HCT116 (cell line): ENCODE data around the gene DTD1. TPM values are rescaled to one million over a fixed set of nuclear protein-coding genes. Genes with fewer than 3 reads are reported as not detected.

Experiments used
- ATAC-seq: fragments of 200-7000 bp; cut with Tn5 transposase; 2 replicates; pipeline ENCODE4 v1.9.1; 2020; ENCODE audit warnings: mild to moderate bottlenecking, moderate library complexity
- BruUV-seq: library from RNA; stranded (reverse); fragments of 400-500 nt; replicated peaks from 2 replicates; lab custom pipeline; 2021; lab: Mats Ljungman, UMichigan
- CTCF ChIA-PET: fragments of 300-600 bp; sonication (Branson Sonifier 250); formaldehyde crosslinking; loops from one replicate; lab custom pipeline; 2021; ENCODE audit warnings: antibody characterized with exemption; lab: Charles Lee
- POLR2A ChIA-PET: fragments of 300-600, 350-600 bp; sonication (Branson Sonifier 250); formaldehyde crosslinking; loops from one replicate; lab custom pipeline; 2021; ENCODE audit warnings: antibody characterized with exemption; lab: Charles Lee
- RAD21 ChIA-PET, 2 experiments: fragments of 300-600 bp; sonication (Branson Sonifier 250); formaldehyde crosslinking; loops; one replicate each; lab custom pipeline; 2023; ENCODE audit warnings: low total read pairs in 2 of 2; ENCODE audit not compliant: uncharacterized antibody in 2 of 2, unreplicated experiment in 2 of 2, low non-redundant PET in 1 of 2; lab: Charles Lee
- DNase-seq: peaks from one replicate; pipeline ENCODE4 v3.0.0-alpha.2; 2010; ENCODE audit warnings: low read depth, low spot score
- H2AFZ ChIP-seq: fragments of 200-600 bp; shearing (Covaris generic), sonication (generic); 2 replicates; pipeline ENCODE4 v1.6.1; 2017; ENCODE audit warnings: low read depth, mixed run types, mixed read lengths, antibody characterized with exemption, low read length; ENCODE audit not compliant: poor library complexity, severe bottlenecking
- H3K27ac ChIP-seq: 2 replicates; pipeline ENCODE4 v1.5.1; 2012; ENCODE audit warnings: low read depth, low read length
- H3K27me3 ChIP-seq: fragments of 200-600 bp; sonication (generic); 2 replicates; pipeline ENCODE4 v1.6.1; 2016; ENCODE audit warnings: mixed run types, low read length, mixed read lengths; ENCODE audit not compliant: insufficient read depth
- H3K36me3 ChIP-seq, 2 experiments: fragments of 200-500 bp in 1 of 2; fragments of 200-600 bp in 1 of 2; sonication (Bioruptor generic) in 1 of 2; sonication (generic) in 1 of 2; 2 replicates each; pipeline versions ENCODE4 v1.5.1 to v1.6.1; 2014 to 2016; ENCODE audit warnings: low read length in 2 of 2, inconsistent platforms in 1 of 2, mixed read lengths in 1 of 2, mixed run types in 1 of 2; ENCODE audit not compliant: insufficient read depth in 2 of 2, control insufficient read depth in 1 of 2
- H3K4me1 ChIP-seq, 2 experiments: fragments of 200-600 bp in 1 of 2; sonication (generic) in 1 of 2; 2 replicates each; pipeline versions ENCODE4 v1.5.1 to v1.6.1; 2012 to 2017; ENCODE audit warnings: low read length in 2 of 2, inconsistent platforms in 1 of 2, mild to moderate bottlenecking in 1 of 2, mixed read lengths in 1 of 2, mixed run types in 1 of 2, moderate library complexity in 1 of 2; ENCODE audit not compliant: insufficient read depth in 2 of 2, control insufficient read depth in 1 of 2
- H3K4me2 ChIP-seq: fragments of 200-600 bp; sonication (generic); 2 replicates; pipeline ENCODE4 v1.6.1; 2017; ENCODE audit warnings: mixed run types, low read length, mixed read lengths
- H3K4me3 ChIP-seq, 2 experiments: fragments of 200-600 bp in 1 of 2; sonication (generic) in 1 of 2; replicated peaks in 1 of 2; 2 replicates each; pipeline ENCODE4 v1.5.1; 2011 to 2016; ENCODE audit warnings: low read length in 2 of 2, control low read depth in 1 of 2, low read depth in 1 of 2, mild to moderate bottlenecking in 1 of 2, mixed read lengths in 1 of 2, mixed run types in 1 of 2
- H3K79me2 ChIP-seq: fragments of 200-600 bp; sonication (generic); 2 replicates; pipeline ENCODE4 v1.6.1; 2017; ENCODE audit warnings: mild to moderate bottlenecking, mixed run types, low read length, moderate library complexity, mixed read lengths; ENCODE audit not compliant: insufficient read depth
- H3K9ac ChIP-seq: fragments of 200-600 bp; sonication (generic); 2 replicates; pipeline ENCODE4 v1.6.1; 2016; ENCODE audit warnings: low read length, mixed read lengths
- H3K9me2 ChIP-seq: fragments of 200-600 bp; sonication (generic), shearing (Covaris generic); 2 replicates; pipeline ENCODE4 v1.6.1; 2017; ENCODE audit warnings: mixed run types, mild to moderate bottlenecking, moderate library complexity; ENCODE audit not compliant: insufficient read depth
- H3K9me3 ChIP-seq, 2 experiments: fragments of 200-500 bp in 1 of 2; fragments of 200-600 bp in 1 of 2; sonication (Bioruptor generic) in 1 of 2; sonication (generic) in 1 of 2; 2 replicates each; pipeline ENCODE4 v1.6.1; 2014 to 2017; ENCODE audit warnings: low read length in 2 of 2, mixed read lengths in 2 of 2, inconsistent platforms in 1 of 2, low read depth in 1 of 2, mild to moderate bottlenecking in 1 of 2, mixed run types in 1 of 2, moderate library complexity in 1 of 2; ENCODE audit not compliant: control insufficient read depth in 1 of 2, insufficient read depth in 1 of 2
- H4K20me1 ChIP-seq: fragments of 200-600 bp; sonication (generic), shearing (Covaris generic); 2 replicates; pipeline ENCODE4 v1.6.1; 2017; ENCODE audit warnings: mixed run types, mild to moderate bottlenecking, moderate library complexity; ENCODE audit not compliant: insufficient read depth
- CBX3 ChIP-seq: IDR thresholded peaks from 2 replicates; pipeline ENCODE4 v1.6.1; 2012; ENCODE audit warnings: low read depth
- CEBPB ChIP-seq: IDR thresholded peaks from 2 replicates; pipeline ENCODE4 v1.6.1; 2012; ENCODE audit warnings: low read depth
- EGR1 ChIP-seq: IDR thresholded peaks from 2 replicates; pipeline ENCODE4 v1.6.1; 2012; ENCODE audit warnings: low read depth
- ELF1 ChIP-seq: IDR thresholded peaks from 2 replicates; pipeline ENCODE4 v1.6.1; 2012; ENCODE audit warnings: low read depth, borderline replicate concordance
- EZH2 ChIP-seq: fragments of 200-600 bp; sonication (generic); IDR thresholded peaks from 2 replicates; pipeline ENCODE4 v1.6.1; 2017; ENCODE audit warnings: antibody characterized with exemption, mixed run types
- EZH2phosphoT487 ChIP-seq: fragments of 200-600 bp; IDR thresholded peaks from 2 replicates; pipeline ENCODE4 v1.6.1; 2018; ENCODE audit warnings: antibody characterized with exemption, borderline replicate concordance
- JUND ChIP-seq: IDR thresholded peaks from 2 replicates; pipeline ENCODE4 v1.6.1; 2012
- POLR2A ChIP-seq: IDR thresholded peaks from 2 replicates; pipeline ENCODE4 v1.7.0; 2011; ENCODE audit warnings: borderline replicate concordance; ENCODE audit not compliant: insufficient read depth, insufficient read length; ENCODE audit errors: extremely low read depth
- RAD21 ChIP-seq: IDR thresholded peaks from 2 replicates; pipeline ENCODE4 v1.6.1; 2012; ENCODE audit warnings: low read depth, mild to moderate bottlenecking
- SIN3A ChIP-seq: IDR thresholded peaks from 2 replicates; pipeline ENCODE4 v1.6.1; 2012; ENCODE audit warnings: low read depth
- SRF ChIP-seq: IDR thresholded peaks from 2 replicates; pipeline ENCODE4 v1.6.1; 2012; ENCODE audit warnings: low read depth
- TCF7L2 ChIP-seq: IDR thresholded peaks from 2 replicates; pipeline ENCODE4 v1.7.0; 2011; ENCODE audit warnings: borderline replicate concordance, inconsistent platforms; ENCODE audit not compliant: insufficient read depth, insufficient read length; ENCODE audit errors: extremely low read depth
- ZFX ChIP-seq: fragments of 450-650 bp; IDR thresholded peaks from 2 replicates; pipeline ENCODE4 v1.6.1; 2017
- ZNF274 ChIP-seq: fragments of 200-500 bp; sonication (Bioruptor generic); IDR thresholded peaks from 2 replicates; pipeline ENCODE4 v1.6.1; 2014; ENCODE audit warnings: mild to moderate bottlenecking, low read depth, low read length, inconsistent platforms
- intact Hi-C: fragments of 100-400 bp; cut with micrococcal nuclease; formaldehyde crosslinking; loops from 2 replicates; pipeline ENCODE4 v1.10.0; 2022
- total RNA-seq: library from RNA; stranded (reverse); gene quantifications from one replicate; pipeline ENCODE4 v1.2.1, GENCODE V29; 2021; ENCODE audit not compliant: unreplicated experiment
- TF ChIP-seq, protein P1 (sequence below): IDR thresholded peaks from 2 replicates; pipeline ENCODE4 v1.6.1; 2012
- TF ChIP-seq, protein P2 (sequence below): IDR thresholded peaks from 2 replicates; pipeline ENCODE4 v1.6.1; 2012; ENCODE audit warnings: low read depth
- TF ChIP-seq, protein P3 (sequence below): IDR thresholded peaks from 2 replicates; pipeline ENCODE4 v1.6.1; 2012
- TF ChIP-seq, protein P4 (sequence below): IDR thresholded peaks from 2 replicates; pipeline ENCODE4 v1.6.1; 2011; ENCODE audit warnings: mild to moderate bottlenecking, low read length, moderate library complexity; ENCODE audit not compliant: insufficient replicate concordance; ENCODE audit errors: extremely low read depth

Gene DTD1
- total RNA-seq, 1 experiment from 2014 or later = 54.5 TPM

DNA sequence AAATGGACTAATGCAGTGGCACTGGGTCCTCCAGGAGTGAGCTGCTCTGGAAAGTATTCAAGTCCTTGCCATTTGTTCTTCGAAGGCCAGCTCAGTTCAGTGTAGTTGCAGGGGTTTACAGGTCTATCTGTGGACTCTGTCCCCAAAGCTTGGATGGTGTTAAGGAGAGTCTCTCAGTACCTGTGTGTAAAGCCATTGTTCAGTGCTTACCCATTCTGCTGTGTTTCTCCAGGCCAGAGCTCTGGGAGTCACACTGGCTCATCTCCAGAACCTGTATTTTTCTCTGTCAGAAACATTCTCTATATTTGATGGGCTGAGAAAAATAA is 66.6 kb downstream of the DTD1 start:
- H2AFZ ChIP-seq = no peak overlapping the region
- no peaks in the 10 kb centered on the region for H3K9me3 ChIP-seq
- no peak overlapping the region for H3K9ac ChIP-seq
- no TSS peak for BruUV-seq
- RAD21 ChIA-PET = no interaction called here
- no peak for DNase-seq
- no peak overlapping the region for H3K4me3 ChIP-seq
- CTCF ChIA-PET = no interaction called here
- H3K9me2 ChIP-seq = no peaks in the 10 kb centered on the region
- no peak overlapping the region for H3K4me2 ChIP-seq
- no peak for ATAC-seq
- POLR2A ChIA-PET = no interaction called here
- intact Hi-C loops = no loop called here
- H4K20me1 ChIP-seq = no peaks in the 10 kb centered on the region
- no peak overlapping the region for H3K27ac ChIP-seq
- no peaks in the 10 kb centered on the region for H3K79me2 ChIP-seq
- no peaks in the 10 kb centered on the region for H3K27me3 ChIP-seq
- no peaks in the 10 kb centered on the region for H3K4me1 ChIP-seq
- no peaks in the 10 kb centered on the region for H3K36me3 ChIP-seq
- no peak for TF ChIP-seq CBX3
- no peak for TF ChIP-seq TCF7L2
- TF ChIP-seq EZH2 = no peak
- no peak for TF ChIP-seq JUND
- no peak for TF ChIP-seq EZH2phosphoT487
- TF ChIP-seq, protein P1, sequence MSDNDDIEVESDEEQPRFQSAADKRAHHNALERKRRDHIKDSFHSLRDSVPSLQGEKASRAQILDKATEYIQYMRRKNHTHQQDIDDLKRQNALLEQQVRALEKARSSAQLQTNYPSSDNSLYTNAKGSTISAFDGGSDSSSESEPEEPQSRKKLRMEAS = no peak
- TF ChIP-seq ZFX = no peak
- TF ChIP-seq, protein P2, sequence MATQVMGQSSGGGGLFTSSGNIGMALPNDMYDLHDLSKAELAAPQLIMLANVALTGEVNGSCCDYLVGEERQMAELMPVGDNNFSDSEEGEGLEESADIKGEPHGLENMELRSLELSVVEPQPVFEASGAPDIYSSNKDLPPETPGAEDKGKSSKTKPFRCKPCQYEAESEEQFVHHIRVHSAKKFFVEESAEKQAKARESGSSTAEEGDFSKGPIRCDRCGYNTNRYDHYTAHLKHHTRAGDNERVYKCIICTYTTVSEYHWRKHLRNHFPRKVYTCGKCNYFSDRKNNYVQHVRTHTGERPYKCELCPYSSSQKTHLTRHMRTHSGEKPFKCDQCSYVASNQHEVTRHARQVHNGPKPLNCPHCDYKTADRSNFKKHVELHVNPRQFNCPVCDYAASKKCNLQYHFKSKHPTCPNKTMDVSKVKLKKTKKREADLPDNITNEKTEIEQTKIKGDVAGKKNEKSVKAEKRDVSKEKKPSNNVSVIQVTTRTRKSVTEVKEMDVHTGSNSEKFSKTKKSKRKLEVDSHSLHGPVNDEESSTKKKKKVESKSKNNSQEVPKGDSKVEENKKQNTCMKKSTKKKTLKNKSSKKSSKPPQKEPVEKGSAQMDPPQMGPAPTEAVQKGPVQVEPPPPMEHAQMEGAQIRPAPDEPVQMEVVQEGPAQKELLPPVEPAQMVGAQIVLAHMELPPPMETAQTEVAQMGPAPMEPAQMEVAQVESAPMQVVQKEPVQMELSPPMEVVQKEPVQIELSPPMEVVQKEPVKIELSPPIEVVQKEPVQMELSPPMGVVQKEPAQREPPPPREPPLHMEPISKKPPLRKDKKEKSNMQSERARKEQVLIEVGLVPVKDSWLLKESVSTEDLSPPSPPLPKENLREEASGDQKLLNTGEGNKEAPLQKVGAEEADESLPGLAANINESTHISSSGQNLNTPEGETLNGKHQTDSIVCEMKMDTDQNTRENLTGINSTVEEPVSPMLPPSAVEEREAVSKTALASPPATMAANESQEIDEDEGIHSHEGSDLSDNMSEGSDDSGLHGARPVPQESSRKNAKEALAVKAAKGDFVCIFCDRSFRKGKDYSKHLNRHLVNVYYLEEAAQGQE = no peak
- TF ChIP-seq, protein P3, sequence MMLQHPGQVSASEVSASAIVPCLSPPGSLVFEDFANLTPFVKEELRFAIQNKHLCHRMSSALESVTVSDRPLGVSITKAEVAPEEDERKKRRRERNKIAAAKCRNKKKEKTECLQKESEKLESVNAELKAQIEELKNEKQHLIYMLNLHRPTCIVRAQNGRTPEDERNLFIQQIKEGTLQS = no peak
- TF ChIP-seq EGR1 = no peak
- no peak for TF ChIP-seq CEBPB
- no peak for TF ChIP-seq RAD21
- no peak for TF ChIP-seq ELF1
- no peak for TF ChIP-seq POLR2A
- TF ChIP-seq SIN3A = no peak
- TF ChIP-seq SRF = no peak
- no peak for TF ChIP-seq ZNF274
- TF ChIP-seq, protein P4, sequence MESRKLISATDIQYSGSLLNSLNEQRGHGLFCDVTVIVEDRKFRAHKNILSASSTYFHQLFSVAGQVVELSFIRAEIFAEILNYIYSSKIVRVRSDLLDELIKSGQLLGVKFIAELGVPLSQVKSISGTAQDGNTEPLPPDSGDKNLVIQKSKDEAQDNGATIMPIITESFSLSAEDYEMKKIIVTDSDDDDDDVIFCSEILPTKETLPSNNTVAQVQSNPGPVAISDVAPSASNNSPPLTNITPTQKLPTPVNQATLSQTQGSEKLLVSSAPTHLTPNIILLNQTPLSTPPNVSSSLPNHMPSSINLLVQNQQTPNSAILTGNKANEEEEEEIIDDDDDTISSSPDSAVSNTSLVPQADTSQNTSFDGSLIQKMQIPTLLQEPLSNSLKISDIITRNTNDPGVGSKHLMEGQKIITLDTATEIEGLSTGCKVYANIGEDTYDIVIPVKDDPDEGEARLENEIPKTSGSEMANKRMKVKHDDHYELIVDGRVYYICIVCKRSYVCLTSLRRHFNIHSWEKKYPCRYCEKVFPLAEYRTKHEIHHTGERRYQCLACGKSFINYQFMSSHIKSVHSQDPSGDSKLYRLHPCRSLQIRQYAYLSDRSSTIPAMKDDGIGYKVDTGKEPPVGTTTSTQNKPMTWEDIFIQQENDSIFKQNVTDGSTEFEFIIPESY = no peak
